PFSK-1 (cell line): ENCODE results near the gene HSPA8.

ENCODE experiments used
- POLR2AphosphoS5 ChIP-seq: IDR thresholded peaks from 2 replicates; pipeline ENCODE4 v1.6.1; 2012; ENCODE audit warnings: low read depth, mild to moderate bottlenecking, control low read depth, low read length, moderate library complexity
- REST ChIP-seq, 2 experiments: IDR thresholded peaks; 2 replicates each; pipeline versions ENCODE4 v1.6.1 to v1.8.0; 2011 to 2012; ENCODE audit warnings: low read depth in 2 of 2, low read length in 2 of 2, control low read depth in 1 of 2, inconsistent platforms in 1 of 2, mild to moderate bottlenecking in 1 of 2, moderate library complexity in 1 of 2; ENCODE audit not compliant: insufficient read depth in 1 of 2
- SIN3A ChIP-seq: IDR thresholded peaks from 2 replicates; pipeline ENCODE4 v1.6.1; 2012; ENCODE audit warnings: mild to moderate bottlenecking, low read length, moderate library complexity, borderline replicate concordance; ENCODE audit not compliant: insufficient read depth
- TAF1 ChIP-seq: IDR thresholded peaks from 2 replicates; pipeline ENCODE4 v1.6.1; 2012; ENCODE audit warnings: low read length, control low read depth, borderline replicate concordance; ENCODE audit not compliant: insufficient read depth

- TF ChIP-seq REST (IDR thresholded peaks at IDR 0.05; ENCODE audit: insufficient read depth in 1 of 2, low read depth in 2 of 2, low read length in 2 of 2) (no peak), POLR2AphosphoS5 (no peak), SIN3A (no peak; the same call in 1 of the 2 replicates), TAF1 (no peak)
Measured at GRCh38 chr11:123063826-123064657, 2.1 kb upstream of the HSPA8 start.
